ENCODE results near the gene RNFT2.

DNA sequence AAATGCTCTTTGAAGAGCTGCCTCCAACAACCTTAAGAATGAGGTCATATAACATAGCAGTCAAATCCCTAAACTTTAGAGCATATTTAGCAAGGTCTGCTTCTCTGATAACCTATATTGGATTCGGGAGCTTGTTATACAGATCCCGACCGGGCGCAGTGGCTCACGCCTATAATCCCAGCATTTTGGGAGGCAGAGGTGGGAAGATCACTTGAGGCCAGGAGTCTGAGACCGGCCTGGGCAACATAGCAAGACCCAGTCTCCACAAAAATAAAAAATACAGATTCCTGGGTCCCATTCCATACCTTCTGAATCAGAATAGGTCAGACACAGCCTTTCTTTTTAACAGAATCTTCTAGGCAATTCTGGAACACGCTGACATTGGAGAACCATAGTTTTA lies 46.9 kb upstream of the RNFT2 start:
- TF ChIP-seq, protein P1, sequence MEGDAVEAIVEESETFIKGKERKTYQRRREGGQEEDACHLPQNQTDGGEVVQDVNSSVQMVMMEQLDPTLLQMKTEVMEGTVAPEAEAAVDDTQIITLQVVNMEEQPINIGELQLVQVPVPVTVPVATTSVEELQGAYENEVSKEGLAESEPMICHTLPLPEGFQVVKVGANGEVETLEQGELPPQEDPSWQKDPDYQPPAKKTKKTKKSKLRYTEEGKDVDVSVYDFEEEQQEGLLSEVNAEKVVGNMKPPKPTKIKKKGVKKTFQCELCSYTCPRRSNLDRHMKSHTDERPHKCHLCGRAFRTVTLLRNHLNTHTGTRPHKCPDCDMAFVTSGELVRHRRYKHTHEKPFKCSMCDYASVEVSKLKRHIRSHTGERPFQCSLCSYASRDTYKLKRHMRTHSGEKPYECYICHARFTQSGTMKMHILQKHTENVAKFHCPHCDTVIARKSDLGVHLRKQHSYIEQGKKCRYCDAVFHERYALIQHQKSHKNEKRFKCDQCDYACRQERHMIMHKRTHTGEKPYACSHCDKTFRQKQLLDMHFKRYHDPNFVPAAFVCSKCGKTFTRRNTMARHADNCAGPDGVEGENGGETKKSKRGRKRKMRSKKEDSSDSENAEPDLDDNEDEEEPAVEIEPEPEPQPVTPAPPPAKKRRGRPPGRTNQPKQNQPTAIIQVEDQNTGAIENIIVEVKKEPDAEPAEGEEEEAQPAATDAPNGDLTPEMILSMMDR (IDR thresholded peaks at IDR 0.05): no peak
- TF ChIP-seq POLR2A (IDR thresholded peaks at IDR 0.05): no peak
